Hepatocyte (in vitro differentiated cells): ENCODE results near the gene FBXO33. TPM values are rescaled to one million over a fixed set of nuclear protein-coding genes. Genes with fewer than 3 reads are reported as not detected.

Experiments
- DNase-seq: peaks from one replicate; pipeline ENCODE4 v3.0.0-alpha.2; 2016; ENCODE audit warnings: low spot score
- H2AFZ ChIP-seq: fragments of 200-600 bp; sonication (generic); 2 replicates; pipeline ENCODE4 v1.6.0; 2016; ENCODE audit warnings: antibody characterized with exemption, mild to moderate bottlenecking
- H3K27ac ChIP-seq: fragments of 200-600 bp; sonication (generic); 2 replicates; pipeline ENCODE4 v1.5.1; 2016; ENCODE audit warnings: mild to moderate bottlenecking
- H3K27me3 ChIP-seq: fragments of 200-600 bp; sonication (generic); 2 replicates; pipeline ENCODE4 v1.6.1; 2016
- H3K36me3 ChIP-seq: fragments of 200-600 bp; sonication (generic); replicated peaks from 2 replicates; pipeline ENCODE4 v1.5.1; 2016; ENCODE audit warnings: low read depth; ENCODE audit not compliant: insufficient read depth
- H3K4me1 ChIP-seq: fragments of 200-600 bp; sonication (generic); 2 replicates; pipeline ENCODE4 v1.5.1; 2016; ENCODE audit warnings: mild to moderate bottlenecking, moderate library complexity; ENCODE audit not compliant: insufficient read depth
- H3K4me2 ChIP-seq: fragments of 200-600 bp; sonication (generic); 2 replicates; pipeline ENCODE4 v1.6.0; 2016
- H3K4me3 ChIP-seq: fragments of 200-600 bp; sonication (generic); 2 replicates; pipeline ENCODE4 v1.5.1; 2016; ENCODE audit warnings: mild to moderate bottlenecking
- H3K79me2 ChIP-seq: fragments of 200-600 bp; sonication (generic); 2 replicates; pipeline ENCODE4 v1.6.0; 2017; ENCODE audit warnings: mild to moderate bottlenecking
- H3K9me2 ChIP-seq: fragments of 200-600 bp; sonication (generic); replicated peaks from 2 replicates; pipeline ENCODE4 v1.6.0; 2017; ENCODE audit warnings: mild to moderate bottlenecking; ENCODE audit not compliant: insufficient read depth
- H3K9me3 ChIP-seq: fragments of 200-600 bp; sonication (generic); 2 replicates; pipeline ENCODE4 v1.5.1; 2016; ENCODE audit warnings: low read depth, mild to moderate bottlenecking
- H4K20me1 ChIP-seq: fragments of 200-600 bp; sonication (generic); 2 replicates; pipeline ENCODE4 v1.6.0; 2016; ENCODE audit warnings: mild to moderate bottlenecking; ENCODE audit not compliant: insufficient read depth, poor library complexity, severe bottlenecking
- EZH2 ChIP-seq: fragments of 200-600 bp; sonication (generic); IDR thresholded peaks from 2 replicates; pipeline ENCODE4 v1.6.1; 2016; ENCODE audit warnings: antibody characterized with exemption, mild to moderate bottlenecking, borderline replicate concordance
- EZH2phosphoT487 ChIP-seq: fragments of 200-600 bp; sonication (generic); IDR thresholded peaks from one replicate; pipeline ENCODE4 v1.6.1; 2018; ENCODE audit warnings: antibody characterized with exemption, mild to moderate bottlenecking, low read depth, moderate library complexity; ENCODE audit not compliant: unreplicated experiment, severe bottlenecking
- WGBS: methylation state at CpG from one replicate; pipeline ENCODE4 v1.1.6; 2016; ENCODE audit warnings: low lambda C conversion rate; ENCODE audit errors: missing lambda C conversion rate; 5-methylcytosine and 5-hydroxymethylcytosine counted together
- polyA plus RNA-seq: library from polyadenylated mRNA; unstranded; fragments of >200 nt; fragmentation: Nextera tagmentation; extraction: Ambion mirVana; gene quantifications from 2 replicates; pipeline ENCODE4 v1.2.1, GENCODE V29; 2016
- total RNA-seq: library from RNA; depleted of rRNA; stranded (reverse); fragments of >200 nt; gene quantifications from 2 replicates; pipeline ENCODE4 v1.2.3, GENCODE V29; 2014
- TF ChIP-seq, protein P1 (sequence below): fragments of 200-600 bp; sonication (generic); IDR thresholded peaks from 2 replicates; pipeline ENCODE4 v1.5.1; 2016; ENCODE audit warnings: antibody characterized with exemption, mild to moderate bottlenecking; ENCODE audit not compliant: poor library complexity

Gene FBXO33
- total and polyA plus RNA-seq, 2 experiments from 2014 or later = 12.0 to 19.4 TPM

DNA sequence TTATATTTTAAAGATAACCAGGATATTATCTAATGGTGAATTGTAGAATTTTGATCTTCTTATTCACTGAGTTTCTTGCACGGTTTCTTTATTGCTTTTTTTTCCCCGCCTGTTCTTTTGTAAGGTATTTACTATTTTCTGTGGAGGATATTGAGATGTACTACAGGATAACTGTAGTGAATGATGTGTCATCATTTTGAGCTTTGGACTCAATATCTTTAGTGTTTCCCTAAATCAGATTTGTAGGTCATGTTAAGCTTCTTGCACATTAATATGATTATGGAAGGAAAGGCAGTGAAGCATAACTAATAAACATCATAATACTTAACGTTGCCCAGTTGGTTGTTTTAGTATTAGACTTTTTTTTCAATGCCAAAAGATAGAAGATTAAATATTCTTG is 81.4 kb downstream of the FBXO33 start:
- no peak overlapping the region for H2AFZ ChIP-seq
- no peak overlapping the region for H3K4me3 ChIP-seq
- no peak for DNase-seq
- 94% methylated on average over 3 of the region's 3 CpGs for WGBS
- peaks cover 3% of the 10 kb centered on the region for H3K9me3 ChIP-seq
- no peaks in the 10 kb centered on the region for H3K36me3 ChIP-seq
- peaks cover 13% of the 10 kb centered on the region for H3K79me2 ChIP-seq
- H3K27me3 ChIP-seq = no peaks in the 10 kb centered on the region
- no peaks in the 10 kb centered on the region for H4K20me1 ChIP-seq
- TF ChIP-seq, protein P1, sequence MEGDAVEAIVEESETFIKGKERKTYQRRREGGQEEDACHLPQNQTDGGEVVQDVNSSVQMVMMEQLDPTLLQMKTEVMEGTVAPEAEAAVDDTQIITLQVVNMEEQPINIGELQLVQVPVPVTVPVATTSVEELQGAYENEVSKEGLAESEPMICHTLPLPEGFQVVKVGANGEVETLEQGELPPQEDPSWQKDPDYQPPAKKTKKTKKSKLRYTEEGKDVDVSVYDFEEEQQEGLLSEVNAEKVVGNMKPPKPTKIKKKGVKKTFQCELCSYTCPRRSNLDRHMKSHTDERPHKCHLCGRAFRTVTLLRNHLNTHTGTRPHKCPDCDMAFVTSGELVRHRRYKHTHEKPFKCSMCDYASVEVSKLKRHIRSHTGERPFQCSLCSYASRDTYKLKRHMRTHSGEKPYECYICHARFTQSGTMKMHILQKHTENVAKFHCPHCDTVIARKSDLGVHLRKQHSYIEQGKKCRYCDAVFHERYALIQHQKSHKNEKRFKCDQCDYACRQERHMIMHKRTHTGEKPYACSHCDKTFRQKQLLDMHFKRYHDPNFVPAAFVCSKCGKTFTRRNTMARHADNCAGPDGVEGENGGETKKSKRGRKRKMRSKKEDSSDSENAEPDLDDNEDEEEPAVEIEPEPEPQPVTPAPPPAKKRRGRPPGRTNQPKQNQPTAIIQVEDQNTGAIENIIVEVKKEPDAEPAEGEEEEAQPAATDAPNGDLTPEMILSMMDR = no peak
- no peak for TF ChIP-seq EZH2
- TF ChIP-seq EZH2phosphoT487 = no peak
- no peaks in the 10 kb centered on the region for H3K9me2 ChIP-seq
- no peak overlapping the region for H3K27ac ChIP-seq
- no peak overlapping the region for H3K4me2 ChIP-seq
- H3K4me1 ChIP-seq = no peaks in the 10 kb centered on the region

Other genes with a start within 250 kb of the FBXO33 start
- 86.0 and 93.6 TPM in 2 replicates for gene MIA2, start 198.5 kb downstream of the FBXO33 start, total RNA-seq
- 43.9 and 45.9 TPM in 2 replicates for gene MIA2, start 198.5 kb downstream of the FBXO33 start, polyA plus RNA-seq